ENCODE results near the gene AIF1L.
"Not testable (repeated sequence)": the region's sequence is repeated elsewhere in the genome, so short reads cannot be mapped to it uniquely, and the experiment has no call there.

AIF1L gene

DNA sequence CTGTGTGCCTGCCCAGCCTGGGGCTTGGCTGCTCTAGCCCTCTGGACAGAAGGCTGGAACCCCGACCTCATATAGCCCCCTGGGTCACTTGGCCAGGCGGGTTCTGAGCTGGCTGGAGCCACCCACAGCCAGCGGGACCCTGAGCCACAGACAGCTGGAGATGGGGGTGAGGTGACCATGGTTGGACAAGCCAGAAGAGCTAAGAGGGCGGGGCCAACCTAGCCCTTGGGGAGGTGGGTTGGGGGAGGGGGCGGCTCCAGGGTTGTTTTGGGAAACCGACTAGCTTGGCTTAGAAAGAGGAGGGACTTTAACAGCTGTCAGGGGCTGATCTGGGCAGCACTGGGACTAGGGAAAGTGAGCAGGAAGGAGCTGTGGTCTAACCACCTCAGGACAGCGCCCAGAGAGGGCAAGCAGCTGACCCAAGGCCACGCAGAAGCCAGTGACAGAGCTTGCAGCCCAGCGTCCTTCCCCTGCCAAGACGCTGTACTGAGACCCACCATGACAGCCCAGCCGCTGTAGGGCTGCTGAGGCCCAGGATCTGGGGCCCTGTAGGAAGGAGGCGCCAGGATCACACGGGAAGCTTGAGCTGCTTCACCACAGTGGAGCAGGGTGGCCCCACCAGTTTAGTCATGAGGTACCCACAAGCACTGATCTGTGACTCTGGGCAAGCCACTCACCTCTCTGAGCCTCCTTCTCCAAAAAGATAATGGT lies 2.2 kb downstream of the AIF1L start:
- no peak for DNase-seq (ENCODE audit: low read depth in 2 of 2)

DNA sequence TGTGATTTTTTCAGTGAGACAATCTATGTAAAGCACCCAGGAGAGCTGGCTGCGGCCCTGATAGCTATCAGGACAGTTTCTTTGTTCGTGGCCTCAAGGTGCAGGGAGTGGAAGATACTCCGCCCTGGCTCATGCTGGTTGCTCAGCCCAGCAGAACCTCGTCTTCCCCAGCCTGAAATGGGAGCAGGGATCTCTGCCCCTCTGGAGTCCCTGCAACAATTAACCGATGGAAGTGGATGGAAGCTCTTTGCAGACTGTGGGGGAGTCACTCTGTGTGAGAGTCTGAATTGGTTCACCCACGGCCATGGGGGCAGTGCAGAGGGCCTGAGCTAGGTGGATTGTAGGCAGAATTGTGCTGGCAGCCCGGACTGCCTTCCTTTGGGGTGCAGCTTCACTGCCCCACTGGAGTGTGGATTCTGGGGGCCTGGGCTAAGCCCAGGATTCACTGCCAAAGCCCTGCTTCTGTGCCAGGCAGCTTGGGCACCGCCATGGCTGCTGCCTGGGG lies 2.8 kb downstream of the AIF1L start:
- no peak for DNase-seq (ENCODE audit: low read depth in 2 of 2)

DNA sequence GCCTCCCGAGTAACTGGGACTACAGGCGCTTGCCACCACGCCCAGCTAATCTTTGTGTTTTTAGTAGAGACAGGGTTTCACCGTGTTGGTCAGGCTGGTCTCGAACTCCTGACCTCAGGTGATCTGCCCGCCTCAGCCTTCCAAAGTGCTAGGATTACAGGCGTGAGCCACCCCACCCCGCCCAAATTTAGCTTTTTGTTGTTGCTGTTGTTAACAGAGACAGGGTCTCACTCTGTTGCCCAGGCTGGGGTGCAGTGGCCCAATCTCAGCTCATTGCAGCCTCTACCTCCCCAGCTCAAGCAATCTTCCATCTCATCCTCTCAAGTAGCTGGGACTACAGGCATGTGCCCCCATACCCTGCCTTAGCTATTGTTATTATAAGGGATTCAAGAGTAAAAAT lies 3.5 kb downstream of the AIF1L start:
- not testable (repeated sequence) for DNase-seq (ENCODE audit: low read depth in 2 of 2)

DNA sequence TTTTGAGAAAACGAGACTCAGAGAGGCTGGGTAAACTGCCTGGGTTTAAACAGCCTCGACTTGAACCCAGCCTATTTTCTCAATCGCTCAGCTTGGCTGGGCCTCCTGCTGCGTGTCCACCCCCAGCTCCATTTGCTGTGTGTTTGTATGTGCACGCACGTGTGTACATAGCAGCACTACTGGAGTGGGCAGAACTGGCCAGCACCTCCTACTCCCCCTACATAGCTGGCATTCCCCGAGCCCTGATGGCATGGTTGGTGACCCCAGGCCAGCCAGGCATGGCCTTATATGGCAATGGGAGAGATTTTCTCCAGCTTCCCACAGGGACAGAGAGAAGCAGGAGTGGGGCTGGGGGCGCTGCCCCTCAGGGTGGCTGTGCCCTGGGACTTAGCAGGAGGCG lies 4.1 kb downstream of the AIF1L start:
- DNase-seq (ENCODE audit: low read depth in 2 of 2), result no peak

DNA sequence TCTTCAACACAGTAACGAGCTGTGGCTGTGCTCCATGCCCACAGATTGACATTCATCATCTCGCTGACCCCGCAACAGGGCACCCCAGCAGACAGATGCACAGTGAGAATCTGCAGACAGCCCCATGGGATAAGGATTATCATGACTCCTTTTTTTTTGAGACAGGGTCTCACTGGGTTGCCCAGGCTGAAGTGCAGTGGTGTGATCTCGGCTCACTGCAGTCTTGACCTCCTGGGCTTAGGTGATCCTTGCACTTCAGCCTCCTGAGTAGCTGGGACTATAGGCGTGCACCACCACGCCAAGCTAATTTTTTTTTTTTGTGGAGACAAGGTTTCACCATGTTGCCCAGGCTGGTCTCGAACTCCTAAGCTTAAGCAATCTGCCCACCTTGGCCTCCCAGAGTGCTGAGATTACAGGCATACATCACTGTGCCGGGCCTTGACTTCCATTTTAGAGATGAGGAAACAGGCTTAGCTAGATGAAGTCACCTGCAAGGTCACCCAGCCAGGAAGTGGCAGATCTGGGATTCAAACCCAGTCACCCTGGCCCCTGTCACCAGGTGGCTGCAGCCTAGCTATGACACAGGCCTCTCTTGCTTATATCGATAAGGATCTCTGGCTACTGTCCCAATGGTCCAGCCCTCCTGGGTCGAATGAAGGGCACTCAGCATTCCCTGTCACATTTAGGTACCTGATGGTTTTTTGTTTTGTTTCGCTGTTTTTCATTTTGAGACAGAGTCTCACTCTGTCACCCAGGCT lies 5.1 kb downstream of the AIF1L start:
- DNase-seq (ENCODE audit: low read depth in 2 of 2), result no peak

DNA sequence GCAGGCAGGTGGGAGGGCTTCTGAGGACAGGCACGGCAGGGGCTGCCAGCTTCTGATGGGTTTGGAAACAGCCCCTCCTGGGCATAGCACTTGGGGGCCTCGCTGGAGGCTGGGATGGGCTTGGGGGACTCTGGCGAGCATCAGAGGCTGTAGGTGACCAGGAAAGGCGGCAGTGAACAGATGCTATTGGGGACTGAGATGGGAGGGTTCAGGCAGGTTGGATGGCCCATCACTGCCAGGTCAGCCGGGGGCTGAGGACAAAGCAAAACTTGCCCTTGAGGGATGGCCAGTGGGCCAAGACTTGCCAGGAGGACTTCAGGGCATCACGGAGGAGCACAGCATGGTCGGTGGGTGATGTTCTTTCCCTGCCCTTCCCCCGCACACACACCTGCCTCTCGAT lies 6.7 kb downstream of the AIF1L start:
- DNase-seq (ENCODE audit: low read depth in 2 of 2), result no peak

DNA sequence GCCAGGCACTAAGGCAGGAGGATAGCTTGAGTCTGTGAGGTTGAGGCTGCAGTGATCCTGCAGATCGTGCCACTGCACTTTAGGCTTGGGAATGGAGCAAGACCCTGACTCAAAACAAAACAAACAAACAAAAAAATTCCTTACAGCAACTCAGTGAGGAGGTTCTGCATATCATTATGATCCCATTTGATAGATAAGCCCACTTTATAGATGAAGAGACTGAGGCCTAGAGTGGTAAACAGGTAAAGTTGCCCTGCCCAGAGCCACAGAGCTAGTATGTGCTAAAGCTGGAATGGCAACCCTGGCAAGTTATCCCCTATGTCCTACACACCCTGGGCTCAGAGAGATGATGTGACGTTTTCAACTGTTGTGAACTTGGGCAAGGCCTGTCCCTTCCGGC lies 7.2 kb downstream of the AIF1L start:
- no peak for DNase-seq (ENCODE audit: low read depth in 2 of 2)

DNA sequence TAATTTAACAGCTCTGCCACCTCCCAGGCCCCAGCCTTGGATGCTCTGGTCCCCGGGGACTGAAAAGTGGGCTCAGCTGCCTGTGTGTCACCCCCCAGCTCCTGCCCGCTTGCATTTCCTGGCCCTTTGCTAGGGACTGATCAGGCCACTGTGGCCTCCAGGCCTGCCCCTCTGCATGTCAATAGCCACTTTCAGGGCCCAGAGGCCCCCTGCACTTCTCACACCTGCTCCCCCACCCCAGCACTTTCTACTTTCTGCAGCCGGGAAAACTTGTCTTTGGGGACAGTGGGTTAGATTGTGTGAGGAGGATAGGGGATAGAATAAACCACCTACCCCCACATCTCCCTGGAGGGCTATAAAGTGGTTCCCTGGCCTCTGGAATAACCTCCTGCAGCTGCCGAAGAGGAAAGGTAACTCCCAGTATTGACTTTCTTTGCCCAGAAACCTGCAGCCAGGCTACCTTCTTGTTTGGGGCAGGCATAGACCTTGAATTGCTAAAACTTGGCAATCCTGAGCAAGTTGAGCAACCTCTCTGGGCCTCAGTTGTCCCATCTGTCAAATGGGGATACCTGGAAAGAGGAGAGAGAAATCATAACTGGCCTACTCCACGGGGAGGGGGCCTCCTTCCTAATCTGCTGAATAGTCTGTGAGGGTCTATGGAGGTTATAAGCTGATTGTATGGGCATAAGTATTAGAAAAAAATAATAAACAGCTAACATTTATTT lies 7.8 kb downstream of the AIF1L start:
- no peak for DNase-seq (ENCODE audit: low read depth in 2 of 2)

DNA sequence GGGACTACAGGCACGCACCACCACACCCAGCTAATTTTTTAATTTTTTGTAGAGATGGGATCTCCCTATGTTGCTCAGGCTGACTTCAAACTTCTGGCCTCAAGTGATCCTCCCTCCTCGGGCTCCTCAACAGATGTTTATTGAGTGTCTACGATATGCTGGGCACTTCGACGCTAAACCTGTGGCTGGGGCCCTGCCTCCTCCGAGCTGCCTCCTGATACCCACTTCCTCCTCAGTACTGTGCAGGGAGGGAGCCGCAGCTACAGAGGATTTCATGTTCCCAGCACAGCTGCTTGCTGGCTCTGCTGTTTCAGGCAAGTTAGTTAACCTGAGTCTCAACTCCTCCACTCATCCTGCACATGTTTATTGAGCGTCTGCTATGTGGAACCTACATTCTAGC lies 9.6 kb downstream of the AIF1L start:
- no peak for DNase-seq (ENCODE audit: low read depth in 2 of 2)

DNA sequence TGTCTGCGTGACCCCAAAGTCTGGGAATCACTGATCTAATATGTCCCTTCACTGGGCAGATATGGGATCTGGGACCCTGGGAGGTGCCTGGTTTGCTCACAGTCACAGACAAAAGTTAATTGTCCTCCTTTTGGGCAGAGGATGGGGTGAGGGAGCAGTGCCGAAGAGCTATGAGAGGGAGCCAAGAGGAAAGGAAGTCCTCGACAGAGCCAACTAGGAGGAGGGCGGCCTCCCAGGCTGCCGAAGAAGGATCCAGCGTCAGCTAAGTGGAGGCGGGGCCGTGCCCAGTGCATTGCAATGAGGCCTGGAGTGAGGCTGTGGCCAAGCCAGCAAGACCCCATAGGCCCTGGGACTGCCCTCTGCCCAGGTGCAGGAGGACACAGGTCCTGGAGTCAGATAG lies 11.4 kb downstream of the AIF1L start:
- no peak for DNase-seq (ENCODE audit: low read depth in 2 of 2)

DNA sequence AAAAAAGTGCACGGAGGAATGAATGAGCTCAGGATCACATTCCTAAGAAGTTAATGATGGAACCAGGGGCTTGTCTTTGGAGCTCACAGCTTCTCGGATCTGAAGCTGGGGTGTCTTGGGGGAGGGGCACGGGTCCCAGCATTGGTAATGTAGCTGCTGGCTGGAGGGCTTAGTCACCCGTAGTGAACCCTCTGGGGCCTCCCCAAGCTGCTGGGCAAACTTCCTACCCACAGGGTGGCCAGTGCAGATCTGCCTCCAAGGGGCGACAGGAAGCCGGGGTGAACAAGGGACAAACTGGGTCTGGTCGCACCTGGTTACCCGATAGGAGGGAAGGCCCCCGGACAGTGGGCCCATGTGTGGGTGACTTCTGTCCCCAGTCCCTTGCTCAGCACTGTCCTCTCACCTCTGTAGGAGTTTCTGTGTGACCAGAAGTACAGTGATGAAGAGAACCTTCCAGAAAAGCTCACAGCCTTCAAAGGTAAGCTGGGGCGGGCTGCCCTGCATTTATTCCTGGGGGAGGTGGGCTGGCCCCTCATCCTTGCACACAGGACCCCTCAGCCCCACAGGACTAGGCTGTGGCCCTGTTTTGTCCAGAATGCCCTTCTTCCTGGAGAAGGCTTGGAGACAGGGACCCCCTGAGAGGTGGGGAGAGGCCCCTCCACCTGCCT lies 15.0 kb downstream of the AIF1L start:
- no peak for DNase-seq (ENCODE audit: low read depth in 2 of 2)

DNA sequence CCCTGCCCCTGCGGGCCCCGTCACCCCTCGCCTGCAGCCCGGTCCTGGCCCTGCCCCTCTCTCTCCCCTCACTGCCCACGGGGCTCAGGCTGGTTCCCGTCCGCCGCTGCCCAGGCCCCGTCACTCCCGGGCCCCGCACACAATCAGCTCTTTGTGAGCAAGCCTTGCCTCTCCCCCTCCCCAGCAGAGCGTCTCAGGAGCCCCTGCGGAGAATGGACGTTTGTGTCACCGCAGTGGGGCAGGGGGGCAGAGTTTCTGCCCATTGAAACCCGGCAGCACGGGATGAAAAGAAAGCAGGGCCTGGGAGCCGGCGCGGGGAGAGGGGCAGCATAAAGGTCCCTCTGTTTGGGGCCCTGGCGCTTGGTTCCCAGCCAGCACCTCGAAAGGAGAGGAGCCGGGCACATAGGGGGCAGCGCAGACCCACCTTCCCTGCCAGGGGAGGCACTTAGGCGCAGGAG lies 15.6 kb downstream of the AIF1L start:
- no peak for DNase-seq (ENCODE audit: low read depth in 2 of 2)

DNA sequence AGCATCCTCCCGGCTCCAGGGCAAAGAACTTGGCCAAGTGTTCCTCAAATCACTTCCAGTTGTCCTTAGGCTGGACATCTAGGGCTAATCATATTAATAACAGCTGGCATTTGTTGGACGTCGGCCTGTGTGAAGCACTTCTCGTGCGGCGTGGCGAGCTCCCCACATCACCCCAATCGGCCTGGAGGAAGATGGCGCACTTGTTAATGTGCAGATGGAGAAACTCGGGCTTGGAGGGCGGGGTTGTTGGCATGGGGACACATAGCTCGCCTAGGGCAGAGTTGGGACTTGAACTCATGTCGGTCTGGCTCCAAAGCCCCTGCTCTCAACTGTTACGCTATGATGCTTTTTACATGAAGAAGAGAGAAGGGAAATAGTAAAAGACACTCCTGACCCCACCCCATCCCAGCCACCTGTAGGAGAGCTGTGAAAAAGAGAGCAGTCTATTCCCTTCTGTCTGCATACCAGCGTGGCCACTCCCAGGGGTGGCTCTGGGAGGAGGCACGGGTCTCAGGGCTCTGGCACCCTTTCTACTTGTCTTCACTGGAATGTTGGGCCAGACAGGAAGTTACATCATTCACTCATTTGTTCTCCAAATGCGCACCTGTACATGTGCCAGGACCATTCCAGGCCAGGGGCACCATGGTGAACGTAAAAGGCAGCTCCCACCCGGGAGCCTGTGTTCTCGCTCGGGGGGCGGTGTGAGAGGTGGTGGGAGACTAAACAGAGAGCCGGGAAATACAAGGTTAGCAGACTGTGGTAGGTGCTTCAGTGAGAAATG lies 16.2 kb downstream of the AIF1L start:
- no peak for DNase-seq (ENCODE audit: low read depth in 2 of 2)

DNA sequence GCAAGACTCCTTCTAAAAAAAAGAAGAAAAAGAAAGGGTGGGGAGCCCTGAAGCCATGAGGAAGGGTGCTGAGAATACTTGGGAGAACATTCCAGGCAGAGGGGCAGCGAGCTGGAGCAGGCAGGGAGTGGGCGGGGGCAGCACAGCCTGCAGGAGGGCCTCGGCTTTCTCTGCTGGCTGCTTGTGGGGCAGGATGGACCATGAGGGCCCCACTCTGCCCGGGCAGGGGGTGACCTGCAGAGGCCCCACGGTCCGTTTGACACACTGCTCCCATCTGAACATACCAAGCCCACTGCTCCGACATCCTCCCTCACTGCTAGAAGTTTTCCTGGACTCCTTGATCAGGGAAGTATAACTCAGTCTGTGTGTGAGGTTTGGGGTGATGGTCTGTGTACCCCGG lies 17.3 kb downstream of the AIF1L start:
- no peak for DNase-seq (ENCODE audit: low read depth in 2 of 2)

DNA sequence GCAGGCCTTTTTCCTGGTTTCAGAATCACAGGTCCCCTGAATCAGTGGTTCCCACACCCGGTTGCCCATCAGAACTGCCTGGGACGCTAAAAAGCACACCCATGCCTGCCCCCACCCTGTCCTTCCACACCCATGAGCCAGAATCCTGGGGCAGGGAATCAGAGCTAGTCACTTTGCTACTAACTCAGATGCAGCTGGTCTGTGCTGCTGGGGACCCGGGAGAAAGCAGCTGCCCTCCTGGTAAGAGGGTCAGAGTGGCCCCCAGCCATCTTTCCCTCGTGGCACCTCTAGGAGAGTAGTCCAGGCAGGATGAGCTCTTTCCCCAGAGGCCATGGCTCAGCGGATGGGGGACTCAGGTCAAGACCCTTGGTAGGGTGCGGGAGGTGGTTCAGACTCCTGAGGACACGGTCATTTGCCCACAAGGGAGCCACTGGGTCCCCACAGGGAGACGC lies 17.8 kb downstream of the AIF1L start:
- DNase-seq (ENCODE audit: low read depth in 2 of 2), result no peak

DNA sequence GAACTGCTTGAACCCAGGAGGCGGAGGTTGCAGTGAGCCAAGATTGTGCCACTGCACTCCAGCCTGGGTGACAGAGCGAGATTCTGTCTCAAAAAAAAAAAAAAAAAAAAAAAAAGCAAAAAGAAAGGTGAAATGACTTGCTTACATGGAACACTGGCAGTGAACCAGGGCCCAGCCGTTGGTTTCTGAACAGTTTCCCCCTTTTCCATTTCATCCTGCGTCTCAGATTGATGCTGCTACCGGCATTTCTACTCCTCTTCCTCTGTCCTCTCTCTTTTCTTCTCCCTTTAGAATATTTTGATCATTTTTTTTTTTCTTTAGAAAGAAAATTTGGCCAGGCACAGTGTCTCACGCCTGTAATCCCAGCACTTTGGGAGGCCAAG lies 19.0 kb downstream of the AIF1L start:
- DNase-seq (ENCODE audit: low read depth in 2 of 2), result not testable (repeated sequence)

DNA sequence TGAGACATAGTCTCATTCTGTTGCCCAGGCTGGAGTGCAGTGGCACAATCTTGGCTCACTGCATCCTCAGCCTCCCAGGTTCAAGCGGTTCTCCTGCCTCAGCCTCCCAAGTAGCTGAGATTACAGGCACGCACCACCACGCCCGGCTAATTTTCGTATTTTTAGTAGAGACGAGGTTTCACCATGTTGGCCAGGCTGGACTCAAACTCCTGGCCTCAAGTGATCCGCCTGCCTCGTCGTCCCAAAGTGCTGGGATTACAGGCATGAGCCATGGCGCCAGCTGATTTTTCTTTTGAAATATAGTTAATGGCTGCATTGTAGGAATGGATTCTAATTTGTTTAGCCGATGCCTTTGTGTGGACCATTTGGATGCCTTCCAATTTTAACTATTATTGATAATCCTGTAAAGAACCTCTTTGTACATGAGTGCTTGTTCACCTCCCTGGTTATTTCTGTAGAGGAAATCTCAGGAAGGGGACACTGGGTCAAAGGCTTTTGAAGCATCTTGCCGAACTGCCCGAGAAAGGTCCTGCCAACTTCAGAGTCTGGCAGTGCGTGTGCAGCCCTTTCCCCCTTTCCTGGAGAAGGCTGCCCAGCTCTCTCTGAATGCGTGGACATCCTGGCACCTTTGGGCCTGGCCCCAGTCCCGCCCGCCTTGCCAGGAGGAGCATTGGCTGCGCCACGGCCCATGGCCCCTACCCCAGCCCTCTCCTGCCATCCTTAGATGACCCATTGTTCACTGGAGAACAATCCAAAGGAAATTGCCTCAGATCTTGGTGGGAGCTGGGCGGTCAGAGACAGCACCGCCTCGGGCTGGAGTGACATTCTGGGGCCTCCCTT lies 20.2 kb downstream of the AIF1L start:
- no peak for DNase-seq (ENCODE audit: low read depth in 2 of 2)

DNA sequence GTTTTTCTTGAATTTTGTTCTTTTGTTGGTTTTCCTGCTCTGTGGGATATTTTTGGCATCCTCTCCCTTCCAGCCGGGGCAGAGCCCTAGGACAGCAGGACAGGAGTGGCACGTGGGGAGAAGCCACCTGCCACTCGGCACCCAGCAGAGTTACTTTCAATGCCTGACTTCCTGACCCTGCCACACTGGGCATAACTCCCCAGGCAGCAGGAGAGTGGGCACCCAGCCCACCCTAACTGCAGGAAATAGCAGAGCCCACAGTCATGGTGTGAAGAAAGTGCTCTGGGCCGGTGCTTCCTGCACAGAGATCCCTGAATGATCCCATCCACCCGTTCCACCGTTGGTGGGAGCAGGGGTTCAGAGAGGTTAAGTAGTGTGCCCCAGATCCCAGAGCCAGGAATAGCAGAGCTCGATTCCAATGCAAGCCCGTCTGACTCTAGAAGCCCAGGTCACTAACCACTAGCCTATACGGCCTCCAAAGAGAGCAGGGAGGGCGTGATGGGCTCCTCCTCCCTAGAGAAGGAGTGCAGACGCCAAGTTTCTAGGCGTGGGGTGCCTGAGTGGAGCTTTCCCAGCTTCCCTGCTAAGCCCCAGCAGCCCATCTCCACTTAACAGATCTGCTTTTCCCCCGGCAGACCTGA lies 20.9 kb downstream of the AIF1L start:
- DNase-seq (ENCODE audit: low read depth in 2 of 2), result no peak

DNA sequence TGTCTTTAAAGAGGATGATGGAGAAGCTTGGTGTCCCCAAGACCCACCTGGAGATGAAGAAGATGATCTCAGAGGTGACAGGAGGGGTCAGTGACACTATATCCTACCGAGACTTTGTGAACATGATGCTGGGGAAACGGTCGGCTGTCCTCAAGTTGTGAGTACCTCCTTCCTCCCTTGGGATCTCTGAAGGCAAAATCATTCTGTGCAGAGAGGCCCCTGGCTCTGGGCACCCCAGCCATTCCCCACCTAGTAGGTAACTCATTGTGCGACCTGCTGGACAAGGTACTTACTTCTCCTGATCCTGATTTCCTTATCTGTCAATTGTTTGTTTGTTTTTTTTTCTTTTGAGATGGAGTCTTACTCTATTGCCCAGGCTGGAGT lies 21.4 kb downstream of the AIF1L start:
- no peak for DNase-seq (ENCODE audit: low read depth in 2 of 2)

DNA sequence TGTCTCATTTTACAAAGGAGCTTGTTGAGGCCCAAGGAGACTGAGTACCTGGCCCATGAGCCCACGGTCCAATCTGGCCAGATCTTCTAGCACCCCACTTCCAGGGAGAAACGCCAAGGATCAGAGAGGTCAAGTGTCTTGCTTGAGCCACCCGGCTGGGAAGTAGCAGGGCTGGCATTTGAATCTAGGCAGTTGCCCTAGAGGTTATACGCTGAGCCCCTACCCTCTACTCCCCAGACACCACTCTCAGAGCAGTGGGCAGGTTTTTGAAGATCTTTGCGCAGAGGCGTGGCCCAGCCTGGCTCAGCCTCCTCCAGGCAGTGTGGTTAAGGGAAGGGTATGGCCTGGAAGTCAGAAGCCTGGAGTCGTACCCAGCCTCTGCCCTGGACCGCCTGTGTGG lies 23.3 kb downstream of the AIF1L start:
- no peak for DNase-seq (ENCODE audit: low read depth in 2 of 2)

Measured in stimulated activated CD4-positive, alpha-beta T cell treated with anti-CD3 and anti-CD28 coated beads, Interleukin-4, amount 100 ng/mL, for 48 hours (primary cell).